ENCODE measurements around the gene TMEM238. TPM values are rescaled to one million over a fixed set of nuclear protein-coding genes. Genes with fewer than 3 reads are reported as not detected.

TMEM238 gene
- total and polyA plus RNA-seq, 2 donors (not counting 3 experiments of a cell fraction or from before 2014, with no cell fraction given): 0.18 to 0.35 TPM

DNA sequence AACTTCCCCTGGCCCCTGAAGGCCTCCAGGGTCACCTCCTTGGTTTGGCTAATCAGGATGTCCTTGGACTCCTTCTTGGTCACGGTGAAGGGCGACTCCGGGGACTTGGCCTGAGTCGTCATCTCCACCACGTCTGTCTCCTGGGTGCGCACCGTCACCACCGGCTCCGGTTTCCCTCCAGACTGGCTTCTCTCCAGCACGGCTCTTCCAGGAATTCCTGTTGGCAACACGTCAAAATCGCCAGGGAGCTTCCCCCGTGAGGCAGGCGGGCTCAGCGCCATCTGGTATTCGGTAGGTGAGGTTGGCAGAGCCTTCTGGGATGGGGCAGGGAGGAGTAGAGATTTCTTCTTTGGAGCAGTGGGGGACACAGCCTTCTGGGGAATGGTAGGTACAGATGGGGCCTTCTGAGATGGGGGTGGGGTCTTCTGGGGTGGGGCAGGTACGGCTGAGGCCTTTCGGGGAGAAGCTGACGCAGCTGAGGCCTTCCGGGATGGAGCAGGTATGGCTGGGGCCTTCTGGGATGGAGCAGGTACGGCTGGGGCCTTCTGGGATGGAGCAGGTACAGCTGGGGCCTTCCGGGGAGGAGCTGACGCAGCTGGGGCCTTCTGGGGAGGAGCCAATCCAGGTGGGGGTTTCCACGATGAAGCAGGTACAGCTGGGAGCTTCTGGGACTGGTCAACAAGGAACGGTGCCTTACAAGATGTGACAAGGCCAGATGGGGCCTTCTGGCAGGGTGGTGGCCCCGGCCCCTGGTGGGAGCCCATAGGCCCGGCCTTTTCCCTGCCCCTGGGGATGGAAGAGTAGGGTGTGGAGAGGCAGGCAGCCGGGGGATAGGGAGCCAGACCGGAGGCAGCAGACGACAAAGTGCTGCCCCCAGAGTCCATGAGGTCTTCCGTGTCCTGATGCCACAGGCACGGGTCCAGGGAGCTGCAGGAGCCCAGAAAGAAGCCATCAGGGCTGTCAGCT lies 24.9 kb downstream of the TMEM238 start:
- no peak overlapping the region for H3K4me3 ChIP-seq (replicated peaks in 1 of 3; ENCODE audit: insufficient read depth in 1 of 3, low read depth in 1 of 3, low read length in 3 of 3)
- POLR2A ChIA-PET: interaction anchor here (0.9 to 1.0 kb wide), 2 partner anchors 10 to 20 kb away, joined by 3 to 7 read pairs; partner anchors contain the start of gene KMT5C

More for the DNA sequence above, 24.9 kb downstream of the TMEM238 start:
- CTCF ChIA-PET: no interaction called here
- Histone ChIP-seq H3K4me1 (ENCODE audit: control insufficient read depth, extremely low read depth, insufficient read depth, low read length) (no peaks in the 10 kb centered on the region), H3K27ac (ENCODE audit: insufficient read depth, low read depth, low read length) (no peak overlapping the region), H3K9me1 (replicated peaks; ENCODE audit: control insufficient read depth, extremely low read depth, insufficient read depth, low read length) (no peaks in the 10 kb centered on the region), H3K36me3 (ENCODE audit: control insufficient read depth in 2 of 2, extremely low read depth in 1 of 2, insufficient read depth in 2 of 2, low read length in 2 of 2) (no peaks in the 10 kb centered on the region), H3K9ac (replicated peaks; ENCODE audit: extremely low read depth, insufficient read depth, low read length) (no peak overlapping the region), H4K20me1 (replicated peaks; ENCODE audit: control insufficient read depth, extremely low read depth, insufficient read depth, low read length) (no peaks in the 10 kb centered on the region), H3K79me2 (ENCODE audit: control insufficient read depth, insufficient read depth, low read length) (no peaks in the 10 kb centered on the region), H3K4me2 (ENCODE audit: insufficient read depth, low read length) (no peak overlapping the region), H3K27me3 (ENCODE audit: control insufficient read depth in 2 of 2, insufficient read depth in 2 of 2, low read length in 2 of 2) (peaks cover 11 to 12% of the 10 kb centered on the region in 2 experiments), H2AFZ (ENCODE audit: low read depth, low read length) (no peak overlapping the region), H3K9me3 (replicated peaks; ENCODE audit: control insufficient read depth, insufficient read depth, low read length) (no peaks in the 10 kb centered on the region)
- no TSS peak for BruUV-seq (replicated peaks)
- no peak for DNase-seq (ENCODE audit: low read depth, low spot score)
- intact Hi-C loops (cut with micrococcal nuclease) (no loop called here), dilution Hi-C loops (cut with MboI; ENCODE audit: extremely low pct_ligation_motif_present, low sequenced_read_pairs) (no loop called here)
- no peak for FAIRE-seq
- no peak for TF ChIP-seq MAX (IDR thresholded peaks at IDR 0.05; ENCODE audit: insufficient read depth, insufficient read length)
- no peak for TF ChIP-seq MYC (IDR thresholded peaks at IDR 0.05; ENCODE audit: low read depth, low read length)
- TF ChIP-seq POLR2A (IDR thresholded peaks at IDR 0.05; ENCODE audit: low read depth, low read length): no peak
- no peak for TF ChIP-seq POLR2AphosphoS5 (IDR thresholded peaks at IDR 0.05; ENCODE audit: insufficient read depth, low read depth, low read length)
- no peak for TF ChIP-seq GATA2 (IDR thresholded peaks at IDR 0.05; ENCODE audit: insufficient read depth, insufficient read length, low read depth, low read length)
- no peak for TF ChIP-seq JUN (IDR thresholded peaks at IDR 0.05; ENCODE audit: borderline replicate concordance, insufficient read depth, insufficient read length, low read depth)
- TF ChIP-seq, protein P1, sequence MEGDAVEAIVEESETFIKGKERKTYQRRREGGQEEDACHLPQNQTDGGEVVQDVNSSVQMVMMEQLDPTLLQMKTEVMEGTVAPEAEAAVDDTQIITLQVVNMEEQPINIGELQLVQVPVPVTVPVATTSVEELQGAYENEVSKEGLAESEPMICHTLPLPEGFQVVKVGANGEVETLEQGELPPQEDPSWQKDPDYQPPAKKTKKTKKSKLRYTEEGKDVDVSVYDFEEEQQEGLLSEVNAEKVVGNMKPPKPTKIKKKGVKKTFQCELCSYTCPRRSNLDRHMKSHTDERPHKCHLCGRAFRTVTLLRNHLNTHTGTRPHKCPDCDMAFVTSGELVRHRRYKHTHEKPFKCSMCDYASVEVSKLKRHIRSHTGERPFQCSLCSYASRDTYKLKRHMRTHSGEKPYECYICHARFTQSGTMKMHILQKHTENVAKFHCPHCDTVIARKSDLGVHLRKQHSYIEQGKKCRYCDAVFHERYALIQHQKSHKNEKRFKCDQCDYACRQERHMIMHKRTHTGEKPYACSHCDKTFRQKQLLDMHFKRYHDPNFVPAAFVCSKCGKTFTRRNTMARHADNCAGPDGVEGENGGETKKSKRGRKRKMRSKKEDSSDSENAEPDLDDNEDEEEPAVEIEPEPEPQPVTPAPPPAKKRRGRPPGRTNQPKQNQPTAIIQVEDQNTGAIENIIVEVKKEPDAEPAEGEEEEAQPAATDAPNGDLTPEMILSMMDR (IDR thresholded peaks at IDR 0.05; ENCODE audit: extremely low read depth in 1 of 2, insufficient read depth in 1 of 2, low read depth in 1 of 2, low read length in 2 of 2): no peak
- TF ChIP-seq FOS (IDR thresholded peaks at IDR 0.05; ENCODE audit: borderline replicate concordance, insufficient read depth, low read length): no peak
- TF ChIP-seq EZH2 (IDR thresholded peaks at IDR 0.05; ENCODE audit: borderline replicate concordance, low read depth, low read length, severe bottlenecking): no peak
